Stimulated activated CD4-positive, alpha-beta T cell treated with anti-CD3 and anti-CD28 coated beads, Interleukin-15, amount 100 ng/mL, for 1 hour (primary cell): ENCODE data around the gene NPVF.

Source experiments
- DNase-seq, 2 donors: peaks; one replicate each; pipeline ENCODE4 v3.0.0-alpha.2; 2020; ENCODE audit warnings: low read depth in 1 of 2, low spot score in 1 of 2

Gene NPVF, protein sequence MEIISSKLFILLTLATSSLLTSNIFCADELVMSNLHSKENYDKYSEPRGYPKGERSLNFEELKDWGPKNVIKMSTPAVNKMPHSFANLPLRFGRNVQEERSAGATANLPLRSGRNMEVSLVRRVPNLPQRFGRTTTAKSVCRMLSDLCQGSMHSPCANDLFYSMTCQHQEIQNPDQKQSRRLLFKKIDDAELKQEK

DNA sequence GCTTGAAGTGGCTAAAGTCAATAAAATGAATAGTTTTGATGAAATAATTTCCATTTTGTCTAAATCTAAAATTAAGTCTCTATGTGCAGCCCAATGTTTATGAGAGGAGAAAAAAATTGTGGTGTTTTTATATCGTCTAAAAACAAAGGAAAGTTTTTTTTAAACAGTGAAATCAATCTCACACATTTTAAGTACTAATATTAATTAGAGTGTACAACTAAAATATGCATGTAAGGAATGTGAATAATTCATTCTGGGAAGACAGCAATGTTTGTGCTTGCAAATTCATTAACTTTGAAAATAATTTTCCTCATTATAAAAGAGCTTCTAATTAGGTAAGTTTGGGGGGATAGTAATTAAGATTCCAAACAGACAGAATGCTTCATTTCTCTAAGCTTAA lies at the start of gene NPVF:
Gene NPVF, minus strand, starts transcription at position 101 of the 400 bp plus-strand sequence. Its CDS starts 47 bp downstream, at position 54.
- DNase-seq, result no peak

DNA sequence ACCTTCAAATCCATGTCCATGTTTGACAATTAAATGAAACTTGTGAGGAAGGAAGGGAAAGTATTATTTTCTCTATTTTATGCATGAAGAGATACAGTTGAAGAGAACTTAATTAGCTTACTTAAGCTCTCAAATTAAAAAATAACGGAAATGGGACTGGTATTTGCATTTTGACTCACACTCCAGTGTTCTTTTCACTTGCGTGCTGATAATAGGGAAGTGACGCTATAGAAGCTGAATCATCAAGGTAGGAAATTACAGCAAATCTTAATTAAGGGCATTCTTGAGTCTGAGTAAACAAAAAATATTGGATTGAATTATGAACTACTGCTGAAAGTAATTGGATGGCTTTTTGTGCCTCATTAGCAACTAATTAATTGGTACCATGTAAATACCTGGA lies 44.0 kb upstream of the NPVF start:
- DNase-seq, result no peak

DNA sequence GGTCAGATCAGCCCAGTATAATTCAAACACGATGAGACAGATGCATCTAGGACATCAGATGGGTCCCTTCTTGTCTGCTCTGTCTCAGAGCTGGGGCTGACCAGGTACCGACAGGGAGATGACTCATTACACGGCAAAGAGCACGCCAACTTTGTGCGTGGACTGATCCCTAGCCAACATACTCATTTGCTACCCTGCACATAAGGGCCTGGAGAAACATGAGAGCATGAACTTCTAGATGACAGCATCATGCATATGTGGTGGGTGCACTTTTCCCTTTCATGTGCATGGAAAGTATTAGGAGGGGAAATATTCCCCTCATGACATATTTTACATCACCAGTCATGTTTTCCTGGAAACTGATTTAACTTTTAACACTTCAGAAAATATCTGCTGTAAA lies 35.1 kb upstream of the NPVF start:
- DNase-seq, result no peak

DNA sequence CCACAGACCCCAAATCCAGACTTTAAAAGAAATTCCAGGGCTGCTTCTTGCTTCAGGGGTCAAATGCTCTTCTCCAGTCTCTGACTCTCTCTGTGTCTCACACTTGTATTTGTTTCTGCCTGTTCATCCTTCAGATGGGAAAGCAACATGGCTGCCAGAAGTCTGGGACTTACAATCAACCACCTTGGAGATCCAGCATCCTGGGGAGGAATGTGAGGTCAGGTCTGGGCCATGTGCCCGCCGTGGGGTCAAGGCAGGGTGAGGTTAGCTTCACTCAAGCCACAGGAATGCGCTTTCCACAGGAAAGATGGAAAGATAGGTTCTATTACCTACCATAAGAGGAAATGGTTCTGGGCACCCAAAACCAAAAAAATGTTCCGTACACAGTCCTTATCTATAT lies 34.3 kb upstream of the NPVF start:
- no peak for DNase-seq

DNA sequence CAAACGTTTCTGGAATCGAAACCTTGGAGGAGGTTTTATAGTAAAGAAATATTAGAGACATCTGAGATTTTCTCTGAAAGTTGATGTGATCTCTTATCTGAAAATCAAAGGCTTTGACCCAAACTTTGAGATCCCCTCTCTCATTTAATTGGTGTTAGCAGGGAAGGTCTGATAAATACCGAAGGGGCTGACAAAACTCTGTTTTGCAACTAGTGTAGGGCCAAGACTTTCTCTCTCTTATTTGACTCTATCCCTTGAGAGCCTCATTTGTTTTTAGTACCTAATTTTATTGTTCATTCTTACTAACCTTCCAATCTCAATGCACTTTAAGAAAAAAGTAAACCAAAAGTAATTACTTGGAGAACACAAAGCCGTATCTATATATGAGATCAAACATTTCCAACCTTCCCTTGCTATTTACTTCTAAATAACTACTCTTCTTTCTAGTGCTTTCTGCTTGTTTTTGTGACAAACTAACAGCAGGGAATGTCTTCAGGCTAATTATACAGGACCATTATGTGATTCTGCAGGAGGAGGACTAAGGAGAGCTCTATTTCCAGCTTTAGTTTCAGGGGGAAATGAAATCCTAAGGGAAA lies 33.4 kb upstream of the NPVF start:
- no peak for DNase-seq

DNA sequence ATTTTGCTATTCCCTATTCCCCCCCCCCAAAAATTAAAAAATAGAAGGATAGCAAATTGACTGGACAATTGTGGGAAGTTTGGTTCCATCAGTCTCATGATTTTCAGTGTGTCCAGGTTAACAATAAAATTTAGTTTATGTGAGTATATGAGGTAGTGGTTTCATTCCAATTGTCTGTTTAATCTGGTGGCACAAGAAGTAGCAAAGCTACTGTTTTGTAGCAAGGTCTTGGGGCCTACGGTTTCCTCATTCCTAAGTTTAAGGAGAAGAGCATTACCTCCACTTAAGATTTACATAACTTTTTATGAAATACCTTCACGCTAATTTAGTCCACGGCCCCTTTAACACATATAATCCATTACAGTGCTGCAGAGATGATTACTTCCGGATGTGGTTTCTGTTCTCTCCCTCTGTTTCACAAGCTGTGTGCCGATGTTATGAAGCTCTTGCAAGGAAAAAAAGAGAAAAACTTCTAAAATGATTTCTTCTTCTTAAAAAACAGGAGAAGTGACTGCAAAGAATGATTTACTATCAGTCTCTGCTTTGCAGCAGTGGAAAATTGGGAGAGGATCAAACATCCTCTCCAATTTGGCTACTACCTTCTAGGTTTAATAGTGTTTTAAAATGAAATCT lies 32.7 kb upstream of the NPVF start:
- DNase-seq, result no peak

DNA sequence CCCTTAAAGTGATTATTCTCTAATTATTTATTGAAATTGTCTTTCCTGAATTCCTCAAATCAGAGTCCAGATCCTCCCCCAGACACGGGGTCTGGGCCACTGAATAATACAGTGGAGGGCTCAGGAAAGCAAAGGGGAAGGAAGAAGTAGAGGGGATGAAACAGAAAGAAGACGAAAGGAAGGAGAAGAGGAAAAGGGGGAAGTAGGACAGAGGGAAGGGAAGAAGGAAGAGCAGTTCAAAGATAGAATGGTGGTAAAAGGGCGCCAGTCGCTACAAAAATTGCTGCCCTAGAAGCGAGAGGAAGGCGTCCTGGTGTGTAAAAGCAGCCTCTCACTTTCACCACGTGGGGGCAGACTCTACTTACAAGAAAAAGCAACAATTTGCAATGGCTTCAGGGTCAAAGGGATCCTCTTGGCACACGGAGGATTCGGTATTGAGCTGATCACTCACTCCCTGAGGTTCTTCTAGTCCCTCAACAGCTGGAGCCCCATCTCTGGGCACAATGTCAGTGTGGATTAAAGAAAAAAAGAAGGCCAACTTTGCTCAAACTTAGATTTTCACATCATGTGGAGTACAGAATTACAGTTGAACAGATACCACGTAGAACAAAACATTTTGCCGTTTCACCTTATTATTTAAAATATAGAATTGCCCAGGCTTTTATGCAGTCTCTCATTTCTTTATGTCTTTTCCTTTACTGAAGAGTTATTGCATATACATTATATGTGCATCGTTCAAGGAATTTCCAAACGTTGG lies 31.4 kb upstream of the NPVF start:
- peak; percentile 3 to 41 for DNase-seq

DNA sequence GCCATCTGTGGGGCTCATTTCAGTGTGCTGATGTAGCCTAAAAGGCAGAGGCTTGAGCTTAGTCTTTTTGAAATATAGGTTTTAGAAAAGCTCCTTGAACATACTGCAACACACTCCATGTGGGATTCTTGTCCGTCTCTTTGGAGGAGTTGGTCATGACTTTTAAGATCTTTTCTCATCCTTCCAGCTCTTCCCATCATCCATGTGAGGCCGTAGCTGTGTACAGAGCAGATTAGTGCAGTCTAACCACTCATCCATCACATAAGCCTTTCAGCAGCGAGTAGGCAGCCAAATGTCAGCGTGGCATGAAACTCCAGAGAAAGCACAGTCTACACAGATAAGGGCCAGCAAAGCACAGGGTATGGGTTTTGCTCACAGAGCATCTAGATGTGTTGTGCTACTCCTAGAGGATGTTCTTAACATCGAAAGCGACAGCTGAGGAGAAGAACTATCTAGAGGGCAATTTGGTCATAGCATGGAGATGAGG lies 28.1 kb upstream of the NPVF start:
- DNase-seq, result no peak

DNA sequence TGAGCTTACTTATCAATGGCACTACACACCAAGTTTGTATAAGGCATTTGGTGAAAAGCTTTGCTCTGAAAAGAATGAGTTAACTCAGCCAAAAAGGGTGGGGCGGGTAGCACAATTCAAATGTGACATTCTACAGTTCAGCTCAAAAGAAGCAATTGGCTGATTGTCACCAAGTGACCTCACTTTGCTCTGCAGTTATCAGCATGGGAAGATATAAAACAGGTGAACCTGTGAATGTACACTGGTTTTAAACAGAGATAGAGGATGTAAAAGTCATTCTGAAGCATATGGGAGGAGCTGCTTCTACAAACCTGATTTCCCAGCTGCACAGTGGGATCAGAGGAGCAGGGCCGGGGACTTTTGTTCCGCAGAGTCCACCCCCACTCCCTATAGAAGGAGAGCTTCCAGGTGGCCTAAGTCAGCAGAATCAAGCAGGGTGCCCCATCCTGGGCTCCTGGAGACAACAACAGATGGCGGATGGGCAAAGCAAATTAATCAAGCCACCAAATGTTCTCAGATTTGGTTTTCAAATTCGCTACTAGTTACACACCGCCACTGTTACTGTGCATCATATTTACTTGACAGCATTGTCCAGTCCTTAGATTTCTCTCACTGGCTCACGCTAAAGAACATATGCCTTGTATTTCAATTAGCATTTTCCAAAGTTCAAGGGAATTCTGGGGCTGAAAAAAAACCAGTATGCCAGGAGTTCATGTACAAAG lies 27.5 kb upstream of the NPVF start:
- DNase-seq, result no peak

DNA sequence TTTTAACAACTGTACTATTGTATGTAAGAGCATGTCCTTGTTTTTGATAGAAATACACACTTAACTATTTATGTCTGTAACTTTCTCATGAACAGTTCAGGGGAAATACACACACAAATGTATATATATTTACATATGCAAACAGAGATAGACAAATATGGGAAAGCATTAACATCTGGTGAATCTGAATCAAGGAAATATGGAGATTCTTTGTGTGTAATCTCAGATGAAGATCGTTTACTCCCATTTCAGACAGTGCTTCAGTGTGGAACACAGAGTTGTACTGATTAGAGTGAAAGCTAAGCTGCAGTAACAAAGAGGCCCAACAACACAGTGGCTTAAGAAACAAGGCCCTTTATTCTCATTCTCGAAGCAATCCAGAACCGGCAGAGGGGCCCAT lies 26.3 kb upstream of the NPVF start:
- no peak for DNase-seq

DNA sequence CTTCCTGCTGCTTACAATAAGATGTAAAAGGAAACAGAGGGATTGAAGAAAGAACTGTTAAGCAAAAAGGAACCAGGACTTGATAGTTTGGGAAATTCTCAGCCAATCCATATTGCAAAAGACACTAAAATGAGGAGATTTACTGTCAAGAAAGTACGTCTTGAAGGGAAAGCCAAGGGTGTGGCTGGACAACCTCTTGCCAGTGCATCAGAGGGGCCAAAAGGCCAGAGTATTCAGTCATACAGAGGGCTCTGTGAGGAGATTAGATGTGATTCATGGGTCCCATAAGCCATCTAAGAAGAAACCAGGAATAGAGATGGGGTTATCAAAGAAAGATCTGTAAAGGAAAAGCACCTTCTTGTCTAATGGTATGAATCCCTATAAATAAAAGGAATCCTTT lies 25.4 kb upstream of the NPVF start:
- DNase-seq, result no peak

DNA sequence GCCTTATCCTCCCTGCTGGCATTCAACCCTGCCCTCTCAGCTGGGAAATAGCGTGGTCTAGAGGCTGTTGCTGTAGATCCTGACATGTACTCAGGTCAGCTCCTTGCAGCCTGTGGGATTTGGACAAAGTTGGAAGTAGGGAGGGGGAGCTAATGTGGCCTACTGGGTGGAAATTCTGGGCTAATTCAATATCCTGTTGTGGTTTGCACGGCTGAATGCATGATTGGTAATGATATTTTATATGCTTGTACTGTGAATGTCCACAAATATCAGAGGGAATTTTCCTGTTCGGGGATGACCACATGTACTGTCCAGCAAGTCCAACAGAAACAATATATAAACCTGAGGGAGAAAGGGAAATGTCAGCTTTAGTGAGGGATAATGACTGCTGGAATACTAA lies 22.1 kb upstream of the NPVF start:
- DNase-seq, result no peak

DNA sequence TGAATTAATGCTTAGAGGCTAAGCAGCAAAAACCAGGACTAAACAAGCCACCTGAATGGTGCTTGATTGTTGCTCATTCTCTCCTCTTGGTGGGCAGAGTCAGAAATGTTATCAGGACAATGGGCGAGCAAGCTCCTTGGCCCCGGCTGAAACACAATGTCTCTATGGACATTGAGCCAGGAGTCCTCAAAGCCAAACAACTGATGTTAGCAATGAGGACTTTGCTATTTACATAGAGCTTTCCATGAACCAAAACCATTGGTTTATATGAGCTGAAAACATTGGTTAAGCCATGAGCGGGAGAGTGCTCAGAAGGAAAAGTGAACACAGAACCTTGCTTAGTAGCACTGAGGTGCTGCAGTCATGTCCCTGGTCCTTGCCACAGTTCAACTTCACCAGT lies 21.5 kb upstream of the NPVF start:
- DNase-seq, result no peak

DNA sequence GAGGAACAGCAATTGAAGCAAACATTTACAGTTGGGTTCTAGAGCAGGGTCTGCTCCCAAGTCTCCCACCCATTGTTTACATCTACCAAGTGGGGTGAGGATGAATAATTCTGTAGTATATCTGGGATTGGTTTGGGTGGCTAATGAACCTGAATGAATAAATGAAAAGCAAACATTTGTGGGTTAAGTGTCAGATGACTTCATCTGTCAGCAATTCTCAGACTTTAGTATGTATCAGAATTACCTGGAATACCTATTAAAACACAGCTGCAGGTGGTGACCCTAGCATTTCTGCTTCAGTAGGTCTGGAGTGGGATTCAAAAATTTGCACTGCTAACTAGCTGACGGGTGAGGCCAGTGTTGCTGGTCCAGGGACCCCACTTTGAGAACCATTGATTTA lies 18.0 kb upstream of the NPVF start:
- DNase-seq, result no peak

DNA sequence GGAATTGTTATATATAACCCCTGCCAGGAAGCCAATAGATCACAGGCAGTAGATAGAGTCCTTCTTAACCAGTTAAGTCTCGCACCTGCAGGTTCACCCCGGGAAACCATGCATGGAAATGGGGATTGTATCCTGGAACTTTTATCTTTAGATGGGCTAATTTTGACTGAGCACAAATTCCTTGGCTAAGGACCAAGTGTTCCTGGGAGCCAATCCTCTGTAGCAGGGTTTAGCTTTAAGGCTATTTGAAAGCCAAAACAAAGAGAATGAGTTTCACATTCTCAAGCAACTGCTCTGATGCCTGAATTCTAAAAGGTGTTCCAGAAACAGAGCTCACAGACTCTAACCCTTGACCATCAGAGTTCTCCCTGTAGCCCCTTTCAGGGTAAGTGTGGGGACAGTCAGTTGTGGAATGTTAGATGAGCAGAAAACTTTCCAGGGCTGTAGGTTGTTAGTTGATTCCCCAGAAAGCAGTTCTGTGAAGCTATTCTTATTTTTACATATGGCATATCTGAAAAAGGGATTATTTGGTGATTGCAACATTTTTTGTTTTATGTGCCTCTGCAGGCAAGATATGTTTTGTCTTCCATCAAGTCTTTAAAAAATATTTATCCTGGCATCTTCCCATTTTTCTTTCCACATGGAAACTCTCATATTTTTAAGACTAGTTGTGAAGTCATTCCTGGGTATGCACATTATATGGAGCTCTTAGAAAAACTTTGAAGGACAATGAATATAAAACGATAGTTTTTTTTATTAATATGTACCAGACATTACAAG lies 16.2 kb upstream of the NPVF start:
- no peak for DNase-seq

DNA sequence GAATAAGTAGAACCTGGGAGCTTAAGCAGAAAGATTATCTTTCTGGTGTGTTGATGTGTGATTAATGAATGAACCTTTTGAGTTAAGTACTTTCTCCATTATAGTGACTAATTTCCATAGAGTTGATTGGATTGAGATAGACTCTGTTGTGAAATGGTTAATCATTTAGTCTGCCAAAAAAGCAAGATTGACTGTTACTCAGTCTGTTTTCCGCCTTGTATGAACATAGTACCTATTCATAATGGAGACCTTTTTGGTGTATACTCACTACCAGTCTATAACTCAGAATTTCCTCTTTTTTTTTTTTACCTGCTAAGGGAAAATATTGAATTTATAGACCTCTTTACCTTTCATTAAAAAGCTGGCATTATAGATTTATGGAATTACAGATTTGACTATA lies 14.4 kb upstream of the NPVF start:
- DNase-seq, result no peak

DNA sequence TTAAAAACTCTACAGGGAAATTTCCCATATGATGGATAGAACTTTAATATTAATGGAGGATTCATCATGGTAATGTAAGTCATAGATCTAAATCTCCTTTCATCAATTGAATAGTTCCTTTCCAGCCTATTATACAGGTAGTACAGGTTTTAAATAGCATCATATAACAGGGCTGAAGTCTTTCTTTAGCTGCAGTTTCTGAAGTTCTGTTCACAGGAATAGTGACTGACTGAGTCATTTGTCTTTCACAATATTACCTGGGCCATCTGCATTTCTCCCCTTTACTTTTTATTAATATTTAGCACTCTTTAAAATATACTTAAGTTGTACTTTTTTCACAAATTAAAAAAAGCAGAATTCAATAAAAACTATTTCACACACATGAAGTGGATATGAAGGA lies 12.6 kb upstream of the NPVF start:
- no peak for DNase-seq

DNA sequence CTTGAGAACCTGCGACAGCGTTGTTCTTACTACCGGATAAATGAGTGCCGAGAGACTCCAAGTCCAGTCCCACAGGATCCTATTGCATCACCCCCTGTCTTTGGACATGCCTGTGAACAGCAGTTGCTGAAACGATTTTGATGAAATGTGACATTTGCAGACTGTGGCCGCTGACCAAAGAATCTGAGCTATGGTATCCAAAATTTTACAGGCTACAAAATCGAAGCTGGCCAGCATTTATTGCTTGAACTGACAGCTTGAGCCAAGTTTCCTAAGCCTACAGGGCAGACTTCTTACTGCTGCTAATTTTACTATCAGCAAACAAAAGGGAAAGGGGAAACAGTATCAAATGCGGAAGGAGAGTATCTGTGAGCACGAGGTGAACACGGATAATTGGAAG lies 12.1 kb upstream of the NPVF start:
- no peak for DNase-seq

DNA sequence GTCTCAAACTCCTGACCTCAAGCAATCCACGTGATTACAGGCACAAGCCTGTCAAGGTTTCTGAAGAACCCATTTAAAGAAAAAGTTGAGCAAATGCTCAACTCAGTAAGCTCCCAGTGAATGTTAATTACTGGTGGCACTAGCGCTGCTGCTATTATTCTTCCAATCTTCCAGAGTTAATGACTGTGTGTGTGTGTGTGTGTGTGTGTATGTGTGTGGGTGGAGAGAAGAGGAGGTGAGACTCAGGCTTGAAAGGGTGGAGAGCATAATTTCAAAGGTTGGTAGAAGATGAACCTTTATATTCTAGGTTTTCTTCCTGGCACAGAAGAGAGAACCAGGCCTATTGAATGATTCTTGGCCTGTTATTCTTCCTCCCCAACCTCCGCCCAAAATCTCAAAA lies 11.6 kb upstream of the NPVF start:
- no peak for DNase-seq

DNA sequence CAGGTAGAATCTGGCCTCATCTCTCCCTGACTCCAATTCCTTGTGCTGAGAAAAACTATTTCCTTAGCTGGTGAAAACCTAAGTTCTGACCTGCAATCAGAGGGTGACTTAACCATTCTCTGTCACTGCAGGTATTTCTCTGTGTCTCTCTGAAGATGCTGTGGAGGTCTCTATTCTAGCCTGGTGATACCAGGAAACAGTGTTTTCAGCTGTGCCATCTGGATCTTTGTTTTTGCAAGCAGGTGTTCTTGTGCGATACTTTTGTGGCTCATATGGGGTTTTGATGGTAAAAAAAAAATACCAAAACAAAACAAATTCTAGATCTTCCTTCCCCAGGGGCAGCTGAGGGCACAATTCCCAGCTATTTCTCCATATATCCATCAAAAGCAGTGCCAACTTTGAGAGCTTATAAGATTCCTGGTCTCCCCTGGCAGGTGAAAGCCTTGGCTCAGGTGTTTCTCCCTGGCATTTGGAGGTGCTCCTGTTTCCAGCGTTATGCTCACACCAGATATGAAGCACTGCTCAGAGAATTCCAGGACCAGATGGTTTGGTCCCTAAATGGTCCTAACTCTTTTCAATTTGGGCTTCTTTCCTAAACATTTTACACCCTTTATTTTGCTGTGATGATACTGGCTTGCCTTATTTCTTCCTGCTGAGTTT lies 9.9 kb upstream of the NPVF start:
- no peak for DNase-seq
